Right lobe of liver (tissue), 6 donors: Measurements from ENCODE around the gene PACRG. TPM values are rescaled to one million over a fixed set of nuclear protein-coding genes. Genes with fewer than 3 reads are reported as not detected.

ENCODE experiments used
- ATAC-seq, 4 donors: fragments of 200-7000 bp; cut with Tn5 transposase; one replicate each; pipeline ENCODE4 v1.9.1; 2020; ENCODE audit warnings: mild to moderate bottlenecking in 4 of 4, moderate library complexity in 4 of 4
- DNase-seq, 3 donors: peaks; one replicate each; pipeline ENCODE4 v3.0.0-alpha.2; 2020
- H3K27ac ChIP-seq, 3 donors: fragments of 200-600 bp; one replicate each; pipeline ENCODE4 v1.8.0; 2022
- H3K27me3 ChIP-seq, 2 donors: fragments of 200-600 bp; one replicate each; pipeline ENCODE4 v1.8.0; 2022
- H3K36me3 ChIP-seq, 4 donors: fragments of 200-600 bp; sonication (generic) in 1 of 4; one replicate each; pipeline versions ENCODE4 v1.5.1 to v1.8.0; 2017 to 2022; ENCODE audit warnings: control low read depth in 1 of 4
- H3K4me1 ChIP-seq, 4 donors: fragments of 200-600 bp; sonication (generic) in 1 of 4; one replicate each; pipeline versions ENCODE4 v1.5.1 to v1.8.0; 2017 to 2022; ENCODE audit warnings: control low read depth in 1 of 4
- H3K4me3 ChIP-seq, 3 donors: fragments of 200-600 bp; one replicate each; pipeline ENCODE4 v1.8.0; 2022
- H3K9me3 ChIP-seq, 4 donors: fragments of 200-600 bp; sonication (generic) in 1 of 4; one replicate each; pipeline versions ENCODE4 v1.5.1 to v1.8.0; 2017 to 2022; ENCODE audit warnings: control low read depth in 1 of 4
- CTCF ChIP-seq, 4 donors: fragments of 200-600 bp in 3 of 4; fragments of 450-650 bp in 1 of 4; IDR thresholded peaks; one replicate each; pipeline versions ENCODE4 v1.5.1 to v1.8.0; 2016 to 2022; ENCODE audit warnings: antibody characterized with exemption in 4 of 4, mild to moderate bottlenecking in 2 of 4
- POLR2A ChIP-seq: fragments of 450-650 bp; IDR thresholded peaks from one replicate; pipeline ENCODE4 v1.6.1; 2017; ENCODE audit warnings: antibody characterized with exemption, mild to moderate bottlenecking
- WGBS: methylation state at CpG from one replicate; pipeline ENCODE4 v1.1.6; 2018; ENCODE audit warnings: low coverage, low lambda C conversion rate; ENCODE audit not compliant: insufficient coverage; ENCODE audit errors: missing lambda C conversion rate; 5-methylcytosine and 5-hydroxymethylcytosine counted together
- intact Hi-C, 2 donors: fragments of 100-400 bp; cut with DNase I; formaldehyde crosslinking; loops; one replicate each; pipeline versions ENCODE4 v1.11.2 to v1.14.1; 2022
- total RNA-seq, 6 experiments: library from RNA; depleted of rRNA in 2 of 6; stranded (reverse); fragments of >200 nt in 2 of 6; fragmentation: NEBNext Ultra II Directional in 3 of 6; extraction: Animal tissue kit (Norgen Biotek cat#: 25700) in 3 of 6; gene quantifications; one replicate each; pipeline versions ENCODE4 v1.1.0 to v1.2.4, GENCODE V29; 2016 to 2023
- donor health status: DM: no; HTN: yes; CAD: no.
- donor health status: DM: no; HTN: no; CAD: no.
- donor health status: DM: no; HTN: no; CAD: no.
- donor health status: DM: no; HTN: yes; CAD: no.
- donor health status: DM: no; HTN: yes; CAD: no.

PACRG gene
- total RNA-seq, 6 experiments from 2014 or later = 0.25 to 5.3 (median 2.7) TPM

DNA sequence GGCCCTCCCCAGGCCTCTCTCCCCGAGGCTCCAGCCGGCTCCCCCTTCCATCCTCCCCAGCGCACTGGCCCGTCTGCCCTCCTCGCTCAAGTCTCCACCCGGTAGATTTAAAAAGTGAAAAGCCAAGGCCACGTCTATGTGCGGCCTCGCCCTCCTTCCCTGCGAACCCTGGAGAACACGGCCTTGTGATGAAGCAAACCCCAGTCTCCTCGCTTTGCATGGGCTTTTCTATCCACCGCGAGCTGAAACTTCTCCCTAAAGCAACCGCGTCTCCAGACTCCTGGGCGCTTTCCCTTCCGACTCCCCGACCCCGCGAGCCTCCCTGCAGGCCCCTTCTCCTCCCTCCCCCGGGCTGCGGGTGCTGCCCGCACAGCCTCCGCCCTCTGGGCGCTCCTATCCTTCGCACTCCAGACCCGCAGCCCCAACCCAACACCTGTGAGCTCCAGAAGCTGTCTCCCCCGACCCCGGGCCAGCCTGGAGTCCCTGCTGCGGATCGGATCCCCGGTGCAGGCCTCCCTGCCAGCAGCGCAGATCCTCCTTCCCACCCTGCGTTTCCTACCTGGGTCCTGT lies 421.6 kb downstream of the PACRG start:
- no peak for DNase-seq
- WGBS = 84% methylated on average over 13 of the region's 35 CpGs
- H3K9me3 ChIP-seq = no peaks in the 10 kb centered on the region
- H3K27ac ChIP-seq = no peak overlapping the region
- no peak overlapping the region for H3K4me3 ChIP-seq
- no peaks in the 10 kb centered on the region for H3K4me1 ChIP-seq
- H3K36me3 ChIP-seq = no peaks in the 10 kb centered on the region
- intact Hi-C loops = no loop called here
- no peaks in the 10 kb centered on the region for H3K27me3 ChIP-seq
- TF ChIP-seq POLR2A (no peak), CTCF (IDR thresholded peaks at IDR 0.05) (no peak)
- peak in 1 of 4 donors; percentile 37 for ATAC-seq

- H3K27ac ChIP-seq = no peak overlapping the region
- H3K4me1 ChIP-seq = no peaks in the 10 kb centered on the region
- TF ChIP-seq POLR2A (no peak), CTCF (IDR thresholded peaks at IDR 0.05) (no peak)
- no peaks in the 10 kb centered on the region for H3K27me3 ChIP-seq
- DNase-seq (no peak), ATAC-seq (no peak)
- intact Hi-C loops = no loop called here
- H3K4me3 ChIP-seq = no peak overlapping the region
- WGBS = 64% methylated on average over 6 of the region's 6 CpGs
- H3K9me3 ChIP-seq = no peaks in the 10 kb centered on the region
- no peaks in the 10 kb centered on the region for H3K36me3 ChIP-seq
These were observed 423.4 kb downstream of the PACRG start for GRCh38 chr6:163151212-163151611.

- Histone ChIP-seq H3K36me3 (no peaks in the 10 kb centered on the region), H3K4me3 (no peak overlapping the region), H3K9me3 (no peaks in the 10 kb centered on the region), H3K27me3 (no peaks in the 10 kb centered on the region), H3K27ac (no peak overlapping the region), H3K4me1 (no peaks in the 10 kb centered on the region)
- no peak for TF ChIP-seq POLR2A
- TF ChIP-seq CTCF (IDR thresholded peaks at IDR 0.05) = no peak
- WGBS = 83% methylated on average over 6 of the region's 6 CpGs
- no peak for ATAC-seq
- no peak for DNase-seq
- intact Hi-C loops = no loop called here
These were observed 424.9 kb downstream of the PACRG start for GRCh38 chr6:163152701-163153100.

DNA sequence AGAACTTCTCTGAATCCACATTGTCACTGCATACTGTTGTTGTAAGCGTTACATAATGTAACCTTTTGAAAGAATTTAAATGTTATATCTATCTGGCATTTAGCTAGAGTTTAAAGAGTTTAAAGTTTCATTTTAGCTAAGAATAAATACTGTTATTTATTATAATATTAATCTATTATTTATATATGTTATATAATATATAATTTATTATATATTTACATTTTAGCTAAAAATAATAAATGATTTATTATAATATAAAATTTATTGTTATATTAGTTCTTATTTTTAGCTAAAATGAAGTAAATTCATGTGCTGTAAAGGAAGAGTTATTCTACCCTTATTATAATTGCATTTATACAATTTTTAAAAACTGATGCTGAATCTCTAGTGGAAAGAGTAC lies 431.3 kb downstream of the PACRG start:
- no peaks in the 10 kb centered on the region for H3K9me3 ChIP-seq
- DNase-seq (no peak), ATAC-seq (no peak)
- TF ChIP-seq CTCF (IDR thresholded peaks at IDR 0.05) (no peak), POLR2A (no peak)
- H3K27ac ChIP-seq = no peak overlapping the region
- no peak overlapping the region for H3K4me3 ChIP-seq
- WGBS = 62% methylated on average over 1 of the region's 1 CpG
- H3K4me1 ChIP-seq = no peaks in the 10 kb centered on the region
- no peaks in the 10 kb centered on the region for H3K36me3 ChIP-seq
- intact Hi-C loops = no loop called here
- no peaks in the 10 kb centered on the region for H3K27me3 ChIP-seq

DNA sequence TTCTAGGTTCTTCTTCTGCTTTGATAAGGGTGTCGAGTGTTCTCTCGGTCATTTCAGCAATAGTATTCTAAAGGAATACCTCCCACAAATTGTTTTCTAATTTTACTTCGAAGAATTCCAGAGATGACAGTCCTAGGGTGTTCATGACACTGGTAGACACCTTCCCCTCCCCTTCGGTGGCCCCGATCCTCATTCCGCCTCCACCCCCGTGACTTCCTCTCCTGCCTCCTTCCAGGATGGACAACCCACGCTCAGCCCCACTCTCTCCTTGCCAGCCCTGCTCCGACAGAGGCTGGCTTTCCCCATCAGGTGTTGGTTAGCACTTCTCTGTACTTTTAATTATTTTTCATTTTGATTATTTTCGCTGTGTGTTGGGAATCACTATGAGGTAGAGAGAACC lies 431.9 kb downstream of the PACRG start:
- Histone ChIP-seq H3K4me3 (no peak overlapping the region), H3K27ac (no peak overlapping the region), H3K36me3 (no peaks in the 10 kb centered on the region), H3K27me3 (no peaks in the 10 kb centered on the region), H3K4me1 (no peaks in the 10 kb centered on the region), H3K9me3 (no peaks in the 10 kb centered on the region)
- TF ChIP-seq CTCF (IDR thresholded peaks at IDR 0.05) (no peak), POLR2A (no peak)
- DNase-seq (no peak), ATAC-seq (no peak)
- 87% methylated on average over 10 of the region's 10 CpGs for WGBS
- intact Hi-C loops = no loop called here
